GM21576 (cell line): ENCODE measurements around the gene AKT1.
"Not testable (repeated sequence)": the region's sequence is repeated elsewhere in the genome, so short reads cannot be mapped to it uniquely, and the experiment has no call there.

ENCODE experiments used
- ATAC-seq: cut with Tn5 transposase; IDR thresholded peaks from one replicate; pipeline ENCODE4 v1.9.1; 2021; ENCODE audit warnings: mild to moderate bottlenecking, moderate library complexity; ENCODE audit not compliant: unreplicated experiment

Gene AKT1

DNA sequence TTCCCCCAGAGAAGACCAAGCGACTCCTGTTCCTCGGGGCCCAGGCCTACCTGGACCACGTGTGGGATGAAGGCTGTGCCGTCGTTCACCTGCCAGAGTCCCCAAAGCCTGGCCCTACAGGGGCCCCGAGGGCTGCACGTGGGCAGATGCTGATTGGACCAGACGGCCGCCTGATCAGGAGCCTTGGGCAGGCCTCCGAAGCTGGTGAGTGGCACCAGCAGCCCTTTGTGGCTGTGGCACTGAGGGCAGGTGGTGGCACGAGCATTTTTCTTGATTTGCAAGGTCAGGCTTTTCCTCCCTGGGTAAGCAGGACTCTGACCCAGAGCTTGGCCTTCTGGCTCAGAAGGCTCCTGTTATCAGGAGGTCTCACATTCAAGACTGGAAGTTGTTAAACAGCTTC lies 39.9 kb downstream of the AKT1 start:
- no peak for ATAC-seq

DNA sequence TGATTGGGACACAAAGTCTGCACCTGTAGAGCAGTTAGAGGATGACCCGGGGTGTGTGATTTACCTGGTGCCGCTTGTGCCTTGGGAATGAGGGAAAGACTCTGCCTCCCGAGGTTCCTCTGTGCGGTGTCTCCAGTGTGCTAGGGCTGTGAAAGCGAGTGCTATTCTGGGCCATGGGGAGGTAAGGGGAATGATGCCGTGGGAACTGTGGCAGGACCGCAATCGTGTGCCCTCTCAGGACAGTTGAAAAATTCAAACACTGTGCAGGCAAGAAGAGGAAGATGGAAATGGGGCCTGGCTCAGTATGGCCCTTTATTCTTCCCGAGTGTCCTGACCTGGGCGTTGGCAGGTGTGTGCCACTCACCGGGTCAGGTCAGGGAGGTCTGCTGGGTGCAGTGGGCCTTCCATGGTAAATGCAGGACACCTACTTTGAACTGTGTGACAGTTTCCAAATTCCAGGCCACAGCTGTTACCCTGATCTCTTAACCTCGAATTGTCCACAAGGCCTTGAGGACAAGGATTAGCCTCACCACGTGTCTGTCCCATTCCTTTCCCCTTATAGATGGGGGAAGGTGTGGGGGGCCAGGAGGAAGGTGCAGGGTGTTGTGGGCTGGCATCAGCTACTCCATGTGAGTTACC lies 41.2 kb downstream of the AKT1 start:
- no peak for ATAC-seq

- ATAC-seq: no peak
These were observed 41.9 kb downstream of the AKT1 start for GRCh38 chr14:104753528-104754212.

DNA sequence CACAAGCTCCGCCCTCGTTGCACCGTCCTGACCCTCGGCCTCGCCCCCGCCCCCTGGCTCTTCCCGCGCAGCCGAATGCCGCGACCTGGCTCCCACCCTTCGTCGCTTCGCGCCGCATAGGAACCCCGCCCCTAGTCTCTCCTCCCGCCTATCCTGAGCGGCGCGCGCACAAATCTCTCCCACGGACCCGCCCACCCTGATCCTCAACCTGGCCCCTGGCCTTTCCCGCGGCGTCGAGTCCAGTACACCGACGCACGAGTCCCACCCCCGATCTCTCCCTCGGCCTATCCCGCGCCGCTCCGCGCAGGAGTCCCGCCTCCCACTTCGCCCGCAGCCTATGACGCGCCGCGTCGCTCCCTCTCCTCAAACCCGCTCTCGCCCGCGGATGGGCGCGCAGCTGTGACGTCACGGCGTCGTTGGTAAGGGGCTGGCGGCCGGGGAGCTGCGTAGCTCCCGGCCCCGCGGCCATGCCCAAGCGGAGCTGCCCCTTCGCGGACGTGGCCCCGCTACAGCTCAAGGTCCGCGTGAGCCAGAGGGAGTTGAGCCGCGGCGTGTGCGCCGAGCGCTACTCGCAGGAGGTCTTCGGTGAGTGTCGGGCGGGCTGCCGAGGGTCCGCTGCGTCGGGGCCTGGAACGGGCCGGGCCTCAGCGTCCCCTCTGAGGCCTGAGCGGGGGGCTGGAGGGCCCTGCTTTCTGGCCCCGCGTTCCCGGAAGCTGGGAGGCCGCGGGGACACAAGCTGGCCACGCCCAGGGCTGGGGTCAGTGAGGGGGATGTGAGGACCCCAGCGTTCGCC lies 42.6 kb downstream of the AKT1 start, which contains the start of gene SIVA1:
Gene SIVA1, plus strand, starts transcription at position 413 of the 793 bp plus-strand sequence. Its CDS starts 55 bp downstream, at position 468.
- ATAC-seq: peak; percentile 86

GRCh38 chr14:104752423-104752734 lies 43.2 kb downstream of the AKT1 start:
- peak; percentile 87 for ATAC-seq

GRCh38 chr14:104751539-104752422 lies 43.8 kb downstream of the AKT1 start:
- no peak for ATAC-seq

- not testable (repeated sequence) for ATAC-seq
These were observed 44.8 kb downstream of the AKT1 start for GRCh38 chr14:104750753-104751057.

DNA sequence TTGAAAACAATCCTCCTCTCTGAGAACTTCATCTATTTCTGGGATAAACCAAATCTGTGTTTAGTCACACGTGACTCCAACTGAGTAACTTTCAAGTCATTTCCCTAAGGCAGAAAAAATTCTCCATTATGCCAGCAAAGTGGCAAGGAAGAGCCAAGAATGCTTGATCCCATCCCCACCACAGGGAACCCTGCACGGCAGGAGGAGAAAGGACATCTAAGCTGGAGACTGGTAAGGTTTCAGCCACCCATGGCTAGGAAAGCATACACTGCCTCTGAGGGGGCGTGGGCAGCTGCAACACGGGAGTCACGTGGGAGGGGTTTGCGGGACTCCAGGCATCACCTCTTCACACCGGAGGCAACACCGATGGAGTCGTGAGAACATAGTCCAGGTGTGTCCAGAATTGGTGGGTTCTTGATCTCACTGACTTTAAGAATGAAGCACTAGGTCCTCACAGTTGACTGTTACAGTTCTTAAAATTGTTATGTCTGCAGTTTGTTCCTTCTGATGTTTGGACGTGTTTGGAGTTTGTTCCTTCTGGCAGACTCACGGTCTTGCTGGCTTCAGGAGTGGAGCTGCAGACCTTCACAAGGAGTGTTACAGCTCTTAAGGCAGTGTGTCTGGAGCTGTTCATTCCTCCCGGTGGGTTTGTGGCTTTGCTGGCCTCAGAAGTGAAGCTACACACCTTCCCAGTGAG lies 45.3 kb downstream of the AKT1 start:
- ATAC-seq: no peak

DNA sequence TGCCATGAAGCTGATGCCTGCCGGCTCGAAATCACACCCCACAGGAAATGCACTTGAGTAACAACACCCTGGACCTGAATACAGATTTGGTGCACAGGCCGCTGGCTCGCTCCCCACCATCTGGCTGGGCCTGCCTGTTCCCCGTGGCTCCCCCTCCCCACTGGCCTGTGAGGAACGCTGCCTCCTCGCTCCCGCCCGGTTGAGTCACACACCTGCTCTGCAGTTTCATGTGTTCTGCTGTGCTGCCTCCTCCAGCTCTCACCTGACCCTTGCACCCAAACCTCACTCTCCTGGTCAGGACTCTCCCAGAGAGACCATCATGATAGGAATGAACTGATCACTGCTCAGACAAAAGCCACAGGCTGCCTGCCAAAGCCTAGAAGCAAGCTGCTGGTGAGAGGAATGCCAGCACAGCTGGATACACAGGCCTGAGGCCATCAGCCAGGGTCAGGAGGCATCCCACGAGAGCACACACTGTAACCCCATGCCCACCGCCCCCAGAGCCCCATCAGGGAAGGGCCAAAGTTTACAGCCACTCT lies 46.4 kb downstream of the AKT1 start:
- no peak for ATAC-seq

- no peak for ATAC-seq
These were observed 47.7 kb downstream of the AKT1 start for GRCh38 chr14:104747876-104748275.

DNA sequence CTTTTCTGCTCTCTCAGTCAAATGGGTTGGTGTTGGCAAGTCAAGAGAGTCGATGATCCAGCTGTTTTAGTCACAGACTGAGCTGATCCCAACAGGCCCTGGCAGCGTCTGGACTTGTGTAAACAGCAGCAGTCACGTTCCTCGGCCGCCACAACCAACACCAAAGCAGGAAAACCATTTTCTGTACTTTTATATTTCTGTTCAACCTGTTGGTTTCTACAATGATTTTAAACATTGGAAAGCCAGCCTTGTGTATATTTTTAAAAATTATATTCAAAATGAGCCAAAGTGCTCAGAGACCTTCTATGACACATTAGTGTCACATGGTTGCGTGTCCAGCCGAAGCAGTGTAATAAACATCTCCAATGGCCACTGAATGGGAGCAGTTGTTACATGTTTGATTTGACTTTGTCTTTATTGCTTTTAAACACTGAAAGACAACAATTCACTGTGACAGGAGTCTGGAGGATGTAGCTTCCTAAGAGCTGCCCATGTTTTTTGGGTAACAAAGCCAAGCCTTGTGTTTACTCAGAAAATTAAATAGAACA lies 48.5 kb downstream of the AKT1 start:
- ATAC-seq: no peak

DNA sequence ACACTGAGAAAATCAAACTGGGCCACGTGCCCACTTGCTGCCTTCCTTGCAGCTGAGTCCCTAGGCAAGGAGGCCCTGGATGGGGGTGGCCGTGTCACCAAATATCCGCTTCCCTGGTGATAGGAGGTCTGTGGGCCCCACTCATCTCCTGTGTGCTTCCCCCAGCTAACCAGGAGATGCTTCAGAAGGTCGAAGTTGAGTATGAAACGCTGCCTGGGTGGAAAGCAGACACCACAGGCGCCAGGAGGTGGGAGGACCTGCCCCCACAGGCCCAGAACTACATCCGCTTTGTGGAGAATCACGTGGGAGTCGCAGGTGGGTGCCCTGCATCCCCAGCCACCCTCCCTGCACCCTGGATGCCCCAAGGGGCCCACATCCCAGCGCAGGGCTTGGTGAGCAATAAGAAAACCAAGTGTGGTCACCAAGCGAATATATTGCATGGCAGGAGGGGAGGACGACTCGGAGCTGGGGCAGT lies 49.4 kb downstream of the AKT1 start:
- ATAC-seq: no peak

DNA sequence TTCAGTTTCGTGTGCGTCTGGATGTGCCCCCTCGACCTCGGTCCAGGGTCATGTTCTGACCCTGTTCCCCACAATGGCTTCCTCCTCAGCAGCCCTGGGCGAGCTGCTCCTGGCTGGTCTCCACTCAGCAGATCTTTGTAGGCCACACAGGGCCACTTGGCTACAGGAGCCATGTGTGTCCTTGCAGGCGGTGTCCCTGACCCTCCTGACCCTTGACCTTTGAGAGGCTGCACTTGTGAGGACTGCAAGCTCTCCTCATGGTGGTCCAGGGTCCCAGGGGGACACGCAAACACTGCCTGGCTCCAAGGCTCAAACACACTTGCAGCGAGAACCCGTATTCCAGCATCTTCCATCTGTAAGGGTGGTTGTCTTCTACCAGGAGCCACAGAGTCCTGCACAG lies 50.1 kb downstream of the AKT1 start:
- ATAC-seq: no peak

DNA sequence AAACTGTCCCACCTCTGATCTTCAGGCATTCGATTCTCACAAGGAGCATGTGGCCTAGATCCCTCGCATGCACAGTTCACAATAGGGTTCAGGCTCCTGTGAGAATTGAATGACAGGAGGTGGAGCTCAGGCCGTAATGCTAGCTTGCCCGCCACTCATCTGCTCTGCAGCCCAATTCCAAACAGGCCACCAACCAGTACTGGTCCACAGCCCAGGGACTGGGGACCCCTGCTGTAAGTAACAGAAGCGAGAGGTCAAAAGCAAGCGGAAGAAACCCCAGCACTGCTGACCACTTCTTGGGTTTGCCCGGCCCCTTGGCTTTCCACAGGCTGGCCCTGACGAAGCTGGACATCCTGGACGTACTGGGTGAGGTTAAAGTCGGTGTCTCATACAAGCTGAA lies 51.1 kb downstream of the AKT1 start:
- ATAC-seq: no peak

DNA sequence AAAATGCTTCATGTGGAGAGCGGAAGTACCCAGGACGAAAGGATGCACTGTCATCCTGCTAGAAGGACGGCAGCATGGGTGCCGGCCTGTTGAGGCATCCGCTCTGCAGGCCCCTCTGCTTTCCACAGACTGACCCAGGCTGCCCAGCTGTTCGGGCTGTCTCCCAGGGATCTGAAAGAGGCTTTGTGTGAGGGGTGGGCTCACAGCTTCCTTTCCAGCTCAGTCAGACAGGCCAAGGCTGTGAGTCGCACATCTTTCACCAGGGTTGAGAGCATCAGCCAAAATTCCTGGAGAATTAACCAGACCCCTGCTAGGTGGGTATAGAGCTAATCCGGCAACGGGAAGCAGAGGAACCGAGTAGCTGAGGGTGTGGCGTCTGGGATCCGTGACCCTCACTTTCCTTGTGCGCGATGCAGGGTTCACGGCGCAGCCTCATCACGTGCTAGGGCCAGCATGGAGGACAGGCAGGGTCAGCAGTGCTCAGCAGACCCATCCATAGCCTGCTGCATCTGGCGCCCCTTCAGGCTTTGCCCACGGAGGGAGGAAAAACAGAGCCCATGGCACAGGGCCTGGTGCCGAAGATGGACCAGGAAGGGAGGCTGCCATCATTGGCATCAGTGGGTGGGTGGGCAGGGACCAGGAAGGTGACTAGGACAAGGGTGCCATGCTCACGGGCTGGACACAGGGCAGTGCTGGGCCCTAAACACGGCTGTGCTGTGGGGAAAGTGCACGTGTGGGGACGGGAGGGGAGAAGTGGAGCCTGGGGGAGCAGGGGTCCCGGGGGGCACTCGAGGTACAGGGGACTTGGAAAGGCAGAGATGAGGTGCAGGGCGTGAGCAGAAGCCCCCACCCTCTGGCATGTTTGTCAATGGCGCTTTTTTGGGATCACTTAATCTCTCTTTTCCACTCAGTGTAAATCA lies 51.8 kb downstream of the AKT1 start:
- ATAC-seq: no peak

GRCh38 chr14:104742586-104743455 lies 52.7 kb downstream of the AKT1 start:
- no peak for ATAC-seq

DNA sequence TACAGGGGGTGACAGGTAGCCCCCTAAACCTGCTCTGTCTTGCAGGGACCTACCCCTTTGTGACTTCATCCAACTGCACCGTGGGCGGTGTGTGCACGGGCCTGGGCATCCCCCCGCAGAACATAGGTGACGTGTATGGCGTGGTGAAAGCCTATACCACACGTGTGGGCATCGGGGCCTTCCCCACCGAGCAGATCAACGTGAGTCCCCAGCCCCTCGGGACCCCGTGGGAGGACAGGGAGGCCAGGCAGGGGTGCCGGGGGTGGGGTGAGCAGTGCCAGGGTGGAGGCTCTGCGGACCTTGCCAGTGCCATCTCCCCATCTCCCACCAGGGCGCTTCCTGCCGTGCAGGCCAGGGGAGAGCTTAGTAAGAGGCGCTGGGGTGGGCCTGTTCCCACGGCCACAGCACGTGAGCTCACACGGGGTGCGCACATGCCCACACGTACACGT lies 53.7 kb downstream of the AKT1 start:
- ATAC-seq: no peak
